Body of pancreas (tissue), 4 donors: ENCODE measurements around the gene KIF25. TPM values are rescaled to one million over a fixed set of nuclear protein-coding genes. Genes with fewer than 3 reads are reported as not detected.

Experiments
- ATAC-seq: fragments of 150-250 bp; one replicate; pipeline ENCODE4 v1.9.1; 2016
- DNase-seq, 4 donors: peaks; one replicate each; pipeline ENCODE4 v3.0.0-alpha.2; 2019
- H3K27ac ChIP-seq, 4 donors: fragments of 200-600 bp; sonication (generic); 1 replicate in 3 of 4; 2 replicates in 1 of 4; pipeline versions ENCODE4 v1.5.1 to v1.6.1; 2016 to 2019; ENCODE audit warnings: mild to moderate bottlenecking in 1 of 4, mixed read lengths in 1 of 4, moderate library complexity in 1 of 4
- H3K27me3 ChIP-seq, 2 donors: fragments of 200-600 bp; sonication (generic); one replicate each; pipeline ENCODE4 v1.6.0; 2016; ENCODE audit warnings: mild to moderate bottlenecking in 1 of 2
- H3K36me3 ChIP-seq, 2 donors: fragments of 200-600 bp; sonication (generic); replicated peaks in 1 of 2; 2 replicates each; pipeline ENCODE4 v1.5.1; 2016; ENCODE audit warnings: low read depth in 2 of 2; ENCODE audit not compliant: insufficient read depth in 1 of 2
- H3K4me1 ChIP-seq: fragments of 200-600 bp; sonication (generic); one replicate; pipeline ENCODE4 v1.6.0; 2016
- H3K4me3 ChIP-seq, 2 donors: fragments of 200-600 bp; sonication (generic); 1 replicate in 1 of 2; 2 replicates in 1 of 2; pipeline ENCODE4 v1.5.1; 2016 to 2019
- H3K9me3 ChIP-seq, 3 donors: fragments of 200-600 bp; sonication (generic); 1 replicate in 2 of 3; 2 replicates in 1 of 3; pipeline ENCODE4 v1.5.1; 2016
- POLR2A ChIP-seq, 3 donors: fragments of 450-650 bp; IDR thresholded peaks; one replicate each; pipeline ENCODE4 v1.6.1; 2016; ENCODE audit warnings: antibody characterized with exemption in 3 of 3, mild to moderate bottlenecking in 2 of 3
- WGBS, 2 donors: methylation state at CpG; one replicate each; pipeline ENCODE4 v1.1.5; 2017; 5-methylcytosine and 5-hydroxymethylcytosine counted together
- intact Hi-C: fragments of 100-400 bp; cut with DNase I; formaldehyde crosslinking; loops from one replicate; pipeline ENCODE4 v1.15.1; 2023
- total RNA-seq, 2 donors: library from RNA; depleted of rRNA; stranded (reverse); fragments of >200 nt; gene quantifications; one replicate each; pipeline ENCODE4 v1.1.0, GENCODE V29; 2016
- TF ChIP-seq, protein P1 (sequence below), 7 experiments: fragments of 450-650 bp in 4 of 7; fragments of 200-600 bp in 3 of 7; sonication (generic) in 3 of 7; IDR thresholded peaks; one replicate each; pipeline ENCODE4 v1.5.1; 2016 to 2019; ENCODE audit warnings: antibody characterized with exemption in 7 of 7

Gene KIF25
- total RNA-seq, 2 donors from 2014 or later: 1.8 TPM; not detected in 1

DNA sequence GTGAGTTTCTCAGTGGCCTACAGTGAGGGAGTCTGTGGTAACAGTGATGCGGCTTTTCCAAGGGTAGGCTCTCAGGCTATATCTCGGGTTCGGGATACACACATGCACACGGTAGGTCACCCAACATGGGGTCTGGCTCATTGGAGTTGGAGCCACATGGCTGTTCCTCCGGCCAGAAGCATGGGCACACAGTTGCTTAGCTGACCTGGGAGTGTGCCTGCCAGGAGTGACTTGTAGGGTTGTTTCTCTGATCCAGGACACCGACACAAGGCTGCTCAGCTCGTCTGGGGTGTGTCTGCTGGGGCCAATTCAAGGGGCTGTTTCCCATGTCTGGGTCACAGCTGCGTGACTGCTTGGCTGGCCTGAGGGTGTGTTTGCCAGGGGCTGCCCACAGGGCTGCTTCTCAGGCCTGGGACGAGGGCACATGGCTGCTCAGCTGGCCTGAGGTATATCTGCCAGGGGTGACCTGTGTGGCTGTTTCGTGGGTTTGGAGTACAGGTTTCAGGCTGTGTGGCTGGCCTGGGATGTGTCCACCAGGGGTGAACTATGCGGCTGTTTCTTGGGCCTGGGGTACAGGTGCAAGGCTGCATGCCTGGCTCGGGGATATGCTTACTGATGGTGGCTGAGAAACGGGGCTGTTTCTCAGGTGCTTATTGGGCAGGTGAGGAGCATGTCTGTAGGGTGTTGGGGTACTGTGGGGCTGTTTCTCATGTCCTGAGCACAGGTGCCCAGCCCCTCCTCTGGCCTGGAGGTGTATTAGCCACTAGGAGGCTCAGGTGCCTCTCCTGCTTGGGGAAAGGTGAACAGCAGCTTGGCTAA lies 15.2 kb downstream of the KIF25 start:
- H3K4me3 ChIP-seq: no peak overlapping the region
- no peak overlapping the region for H3K27ac ChIP-seq
- intact Hi-C loops: no loop called here
- DNase-seq (no peak), ATAC-seq (no peak)
- H3K9me3 ChIP-seq: peaks cover 0 to 5% (median 0%) of the 10 kb centered on the region in 3 donors
- TF ChIP-seq, protein P1, sequence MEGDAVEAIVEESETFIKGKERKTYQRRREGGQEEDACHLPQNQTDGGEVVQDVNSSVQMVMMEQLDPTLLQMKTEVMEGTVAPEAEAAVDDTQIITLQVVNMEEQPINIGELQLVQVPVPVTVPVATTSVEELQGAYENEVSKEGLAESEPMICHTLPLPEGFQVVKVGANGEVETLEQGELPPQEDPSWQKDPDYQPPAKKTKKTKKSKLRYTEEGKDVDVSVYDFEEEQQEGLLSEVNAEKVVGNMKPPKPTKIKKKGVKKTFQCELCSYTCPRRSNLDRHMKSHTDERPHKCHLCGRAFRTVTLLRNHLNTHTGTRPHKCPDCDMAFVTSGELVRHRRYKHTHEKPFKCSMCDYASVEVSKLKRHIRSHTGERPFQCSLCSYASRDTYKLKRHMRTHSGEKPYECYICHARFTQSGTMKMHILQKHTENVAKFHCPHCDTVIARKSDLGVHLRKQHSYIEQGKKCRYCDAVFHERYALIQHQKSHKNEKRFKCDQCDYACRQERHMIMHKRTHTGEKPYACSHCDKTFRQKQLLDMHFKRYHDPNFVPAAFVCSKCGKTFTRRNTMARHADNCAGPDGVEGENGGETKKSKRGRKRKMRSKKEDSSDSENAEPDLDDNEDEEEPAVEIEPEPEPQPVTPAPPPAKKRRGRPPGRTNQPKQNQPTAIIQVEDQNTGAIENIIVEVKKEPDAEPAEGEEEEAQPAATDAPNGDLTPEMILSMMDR (IDR thresholded peaks at IDR 0.05): no peak
- no peak for TF ChIP-seq POLR2A (IDR thresholded peaks at IDR 0.05)
- WGBS, 2 donors: 64 to 77% methylated on average over 4 to 13 of the region's 13 CpGs
- H3K36me3 ChIP-seq: no peaks in the 10 kb centered on the region
- no peaks in the 10 kb centered on the region for H3K27me3 ChIP-seq
- H3K4me1 ChIP-seq: no peaks in the 10 kb centered on the region

DNA sequence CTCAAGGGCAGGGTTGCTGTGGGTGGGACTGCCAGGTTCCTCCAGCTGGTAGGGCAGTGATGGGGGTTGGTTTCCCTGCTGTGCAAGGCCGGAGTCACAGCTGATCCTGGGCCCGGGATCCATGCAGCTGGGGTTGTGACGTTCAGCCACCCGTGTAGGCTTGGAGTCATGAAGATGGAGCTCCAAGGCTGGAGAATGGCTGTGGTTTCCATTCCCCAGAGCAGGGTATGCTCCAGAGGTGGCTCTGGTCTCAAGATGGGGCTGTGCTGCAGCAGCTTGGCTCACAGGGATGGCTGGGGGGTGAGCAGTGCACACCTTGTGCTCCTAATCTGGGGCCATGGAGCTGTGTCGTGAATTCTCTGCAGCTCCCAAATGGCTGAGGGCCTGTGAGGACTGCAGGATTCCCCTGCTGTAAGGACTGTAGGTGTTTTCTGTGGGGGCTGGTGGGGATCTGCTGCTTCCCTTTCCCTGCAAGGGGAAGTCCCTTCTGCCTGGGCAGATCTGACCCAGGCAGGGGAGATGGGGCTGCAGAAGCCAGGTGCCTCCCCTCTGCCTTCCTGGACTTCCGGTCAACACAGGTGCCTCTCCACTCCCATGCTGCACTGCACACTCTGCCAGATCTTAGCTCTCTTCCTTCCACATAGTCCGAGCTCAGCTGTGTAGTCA lies 15.9 kb downstream of the KIF25 start:
- 73 to 77% methylated on average over 2 to 7 of the region's 7 CpGs for WGBS, 2 donors
- no peak for DNase-seq
- no peaks in the 10 kb centered on the region for H3K36me3 ChIP-seq
- no peaks in the 10 kb centered on the region for H3K27me3 ChIP-seq
- peaks cover 0 to 5% (median 0%) of the 10 kb centered on the region in 3 donors for H3K9me3 ChIP-seq
- TF ChIP-seq POLR2A (IDR thresholded peaks at IDR 0.05): no peak
- TF ChIP-seq, protein P1 (IDR thresholded peaks at IDR 0.05): no peak
- no peaks in the 10 kb centered on the region for H3K4me1 ChIP-seq
- H3K4me3 ChIP-seq: no peak overlapping the region
- H3K27ac ChIP-seq: no peak overlapping the region
- no peak for ATAC-seq
- intact Hi-C loops: no loop called here

DNA sequence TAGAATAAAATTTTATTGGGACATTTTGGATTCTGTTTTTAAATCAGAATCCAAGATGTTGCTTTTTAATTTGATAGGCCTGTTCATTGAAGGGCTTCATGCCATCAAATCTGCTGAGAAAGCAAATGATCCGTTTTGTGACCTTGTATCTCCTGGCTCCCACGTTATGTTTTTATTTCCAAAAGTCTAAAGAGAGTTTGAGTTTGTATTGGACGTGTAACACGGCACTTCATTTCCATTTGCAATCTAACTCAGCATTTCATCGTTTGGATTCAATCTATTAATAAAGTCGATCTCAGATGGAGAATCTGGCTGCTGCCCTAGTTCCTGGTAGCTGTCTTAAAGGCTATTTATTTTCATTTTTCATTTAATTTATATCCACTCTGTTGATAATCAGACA lies 17.0 kb downstream of the KIF25 start:
- ATAC-seq (no peak), DNase-seq (no peak)
- WGBS, 2 donors: 31 to 47% methylated on average over 6 of the region's 6 CpGs
- no peaks in the 10 kb centered on the region for H3K4me1 ChIP-seq
- no peak overlapping the region for H3K4me3 ChIP-seq
- intact Hi-C loops: no loop called here
- H3K36me3 ChIP-seq: no peaks in the 10 kb centered on the region
- H3K27ac ChIP-seq: no peak overlapping the region
- peaks cover 0 to 5% (median 0%) of the 10 kb centered on the region in 3 donors for H3K9me3 ChIP-seq
- no peak for TF ChIP-seq POLR2A (IDR thresholded peaks at IDR 0.05)
- TF ChIP-seq, protein P1 (IDR thresholded peaks at IDR 0.05): no peak
- H3K27me3 ChIP-seq: no peaks in the 10 kb centered on the region

DNA sequence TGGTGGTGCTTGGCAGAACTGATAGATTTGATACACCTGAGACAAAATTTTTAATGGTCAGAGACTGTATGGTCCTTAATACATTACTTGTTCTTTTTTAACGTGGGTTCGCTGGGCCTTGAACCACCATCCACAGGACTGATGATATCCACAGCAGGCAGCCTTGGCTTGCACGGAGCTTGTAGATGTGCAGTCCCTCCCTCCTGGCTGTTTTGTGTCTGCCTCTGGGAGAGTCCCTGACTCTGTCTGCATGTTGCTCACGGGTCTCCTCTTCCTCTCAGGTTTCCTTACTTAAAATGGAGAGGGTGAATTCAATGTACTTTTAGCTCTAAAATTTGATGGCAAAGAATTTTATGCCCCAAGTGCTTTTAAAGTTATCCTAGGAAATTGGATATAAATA lies 17.5 kb downstream of the KIF25 start:
- ATAC-seq (no peak), DNase-seq (no peak)
- H3K36me3 ChIP-seq: no peaks in the 10 kb centered on the region
- peaks cover 0 to 5% (median 0%) of the 10 kb centered on the region in 3 donors for H3K9me3 ChIP-seq
- no peaks in the 10 kb centered on the region for H3K4me1 ChIP-seq
- no peak overlapping the region for H3K27ac ChIP-seq
- WGBS, 2 donors: 74 to 90% methylated on average over 4 of the region's 4 CpGs
- H3K27me3 ChIP-seq: no peaks in the 10 kb centered on the region
- intact Hi-C loops: no loop called here
- no peak for TF ChIP-seq POLR2A (IDR thresholded peaks at IDR 0.05)
- TF ChIP-seq, protein P1 (IDR thresholded peaks at IDR 0.05): no peak
- no peak overlapping the region for H3K4me3 ChIP-seq
